ENCODE data around the gene APOA5.

APOA5 gene

DNA sequence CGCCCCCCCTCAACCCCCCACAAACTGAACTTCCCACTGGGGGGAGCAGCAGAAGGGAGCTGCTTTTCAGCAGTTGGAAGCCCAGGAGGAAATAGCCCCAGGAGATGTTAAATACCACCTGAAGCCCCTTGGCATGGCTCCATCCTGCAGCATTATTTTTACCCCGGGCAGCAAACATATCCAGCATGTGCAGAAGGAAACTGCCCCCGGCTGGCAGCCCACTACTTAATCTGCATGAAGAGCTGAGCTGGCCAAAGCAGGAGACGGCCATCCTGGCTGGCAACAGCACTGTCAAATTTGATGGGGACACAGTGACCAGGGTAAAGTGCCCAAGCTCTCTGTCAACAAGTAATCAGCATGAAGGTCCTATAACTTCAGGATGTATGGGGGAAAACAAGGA lies 50.9 kb downstream of the APOA5 start:
- DNase-seq (ENCODE audit: low spot score), result no peak
- TF ChIP-seq, protein P1, sequence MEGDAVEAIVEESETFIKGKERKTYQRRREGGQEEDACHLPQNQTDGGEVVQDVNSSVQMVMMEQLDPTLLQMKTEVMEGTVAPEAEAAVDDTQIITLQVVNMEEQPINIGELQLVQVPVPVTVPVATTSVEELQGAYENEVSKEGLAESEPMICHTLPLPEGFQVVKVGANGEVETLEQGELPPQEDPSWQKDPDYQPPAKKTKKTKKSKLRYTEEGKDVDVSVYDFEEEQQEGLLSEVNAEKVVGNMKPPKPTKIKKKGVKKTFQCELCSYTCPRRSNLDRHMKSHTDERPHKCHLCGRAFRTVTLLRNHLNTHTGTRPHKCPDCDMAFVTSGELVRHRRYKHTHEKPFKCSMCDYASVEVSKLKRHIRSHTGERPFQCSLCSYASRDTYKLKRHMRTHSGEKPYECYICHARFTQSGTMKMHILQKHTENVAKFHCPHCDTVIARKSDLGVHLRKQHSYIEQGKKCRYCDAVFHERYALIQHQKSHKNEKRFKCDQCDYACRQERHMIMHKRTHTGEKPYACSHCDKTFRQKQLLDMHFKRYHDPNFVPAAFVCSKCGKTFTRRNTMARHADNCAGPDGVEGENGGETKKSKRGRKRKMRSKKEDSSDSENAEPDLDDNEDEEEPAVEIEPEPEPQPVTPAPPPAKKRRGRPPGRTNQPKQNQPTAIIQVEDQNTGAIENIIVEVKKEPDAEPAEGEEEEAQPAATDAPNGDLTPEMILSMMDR (IDR thresholded peaks at IDR 0.05; ENCODE audit: poor library complexity, severe bottlenecking), result no peak
- Histone ChIP-seq H3K4me1 (ENCODE audit: insufficient read depth, poor library complexity, severe bottlenecking) (no peaks in the 10 kb centered on the region), H3K4me3 (ENCODE audit: severe bottlenecking) (no peak overlapping the region), H3K27ac (ENCODE audit: poor library complexity, severe bottlenecking) (no peak overlapping the region), H3K9me3 (ENCODE audit: severe bottlenecking) (no peaks in the 10 kb centered on the region), H3K36me3 (ENCODE audit: low read depth) (peaks cover 6% of the 10 kb centered on the region; the same call in 1 of the 2 replicates), H3K27me3 (ENCODE audit: insufficient read depth, poor library complexity, severe bottlenecking) (no peaks in the 10 kb centered on the region)
- ATAC-seq (ENCODE audit: low read depth), result no peak

Measured in RWPE2 (cell line).